GM12878 (cell line): ENCODE results near the gene SLCO3A1. TPM values are rescaled to one million over a fixed set of nuclear protein-coding genes. Genes with fewer than 3 reads are reported as not detected.

Experiments
- MTA2 ChIP-seq: fragments of 450-650 bp; IDR thresholded peaks from 2 replicates; pipeline ENCODE4 v1.6.1; 2016; ENCODE audit warnings: low read depth, mild to moderate bottlenecking, moderate library complexity
- ZBTB11 ChIP-seq: fragments of 450-650 bp; formaldehyde crosslinking; IDR thresholded peaks from 2 replicates; pipeline ENCODE4 v1.5.0; 2022; ENCODE audit warnings: mild to moderate bottlenecking, missing genetic modification characterization
- ZBTB40 ChIP-seq: fragments of 450-650 bp; IDR thresholded peaks from 2 replicates; pipeline ENCODE4 v1.6.1; 2016; ENCODE audit warnings: mild to moderate bottlenecking, moderate library complexity, borderline replicate concordance
- ZNF217 ChIP-seq: fragments of 450-650 bp; IDR thresholded peaks from 2 replicates; pipeline ENCODE4 v1.6.1; 2017; ENCODE audit warnings: antibody characterized with exemption, mild to moderate bottlenecking
- ZNF384 ChIP-seq: IDR thresholded peaks from 2 replicates; pipeline ENCODE4 v1.6.1; 2012; ENCODE audit warnings: low read depth, mild to moderate bottlenecking, low read length, improper control_type of control experiment, borderline replicate concordance
- polyA plus RNA-seq, 11 experiments: library from polyadenylated mRNA; depleted of rRNA in 4 of 11; unstranded in 6 of 11; stranded (reverse) in 5 of 11; fragments of >200 nt; fragmentation: Nextera tagmentation in 4 of 11; fragmentation: Illumina TruSeq in 1 of 11; extraction: Ambion mirVana in 4 of 11; extraction: Trizol in 1 of 11; gene quantifications; 1 replicate in 1 of 11; 2 replicates in 10 of 11; pipeline versions ENCODE4 v1.2.1 to v1.2.3, GENCODE V29; 2011 to 2016; ENCODE audit warnings: inconsistent platforms in 2 of 11, missing spikeins in 2 of 11, low read depth in 1 of 11
- total RNA-seq, 4 experiments: library from RNA; depleted of rRNA in 3 of 4; stranded (reverse); fragments of >200 nt in 3 of 4; fragmentation: Illumina TruSeq in 1 of 4; extraction: Trizol in 1 of 4; gene quantifications; 2 replicates each; pipeline versions ENCODE4 v1.2.1 to v1.2.3, GENCODE V29; 2013 to 2021

Gene SLCO3A1
- total and polyA plus RNA-seq, 10 of the 15 experiments (the other 5 are each of a cell fraction or from before 2014, with no cell fraction given) = 0.05 to 5.9 (median 0.31) TPM

- TF ChIP-seq ZBTB40 = no peak
- no peak for TF ChIP-seq MTA2
- no peak for TF ChIP-seq ZBTB11 (CRISPR knock-in tag)
- TF ChIP-seq ZNF217 = no peak
- TF ChIP-seq ZNF384 = no peak
These were observed 44.3 kb downstream of the SLCO3A1 start (continued) for GRCh38 chr15:91897585-91898372.
